ENCODE measurements around the gene SLC25A29.
"Not testable (repeated sequence)": the region's sequence is repeated elsewhere in the genome, so short reads cannot be mapped to it uniquely, and the experiment has no call there.

SLC25A29 gene

GRCh38 chr14:100313464-100314230, 7.4 kb upstream of the SLC25A29 start:
- no peak overlapping the region for H3K27ac ChIP-seq
- DNase-seq (ENCODE audit: low read depth, low spot score), result no peak

DNA sequence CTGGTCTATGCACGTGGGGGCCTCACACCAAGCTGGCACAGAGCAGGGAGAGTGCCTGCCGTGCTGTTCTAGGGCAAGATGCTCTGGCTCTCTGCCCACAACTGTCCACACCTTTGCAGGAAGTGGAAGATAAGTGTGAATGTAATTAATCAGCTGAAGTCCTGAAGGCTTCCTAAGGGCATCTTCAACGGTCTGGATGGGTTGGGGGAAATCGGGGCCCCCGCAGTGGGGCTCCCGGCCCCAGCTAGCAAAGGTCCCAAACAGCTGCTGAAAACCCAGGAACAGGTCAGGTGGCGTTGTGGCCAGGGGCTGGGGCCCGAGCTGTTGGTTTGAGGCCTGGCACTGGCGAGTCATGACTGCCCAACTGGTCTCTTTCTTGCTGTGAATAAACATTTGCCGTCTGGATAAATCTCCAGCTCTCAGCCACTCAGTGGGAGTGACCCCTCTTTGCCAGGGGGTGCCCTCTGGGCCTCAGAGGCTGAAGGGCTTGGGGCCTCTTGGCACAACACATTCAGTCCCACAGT, 6.7 kb upstream of the SLC25A29 start:
- no peak for DNase-seq (ENCODE audit: low read depth, low spot score)
- no peak overlapping the region for H3K27ac ChIP-seq

- not testable (repeated sequence) for H3K27ac ChIP-seq; DNase-seq (ENCODE audit: low read depth, low spot score)
These were observed 6.0 kb upstream of the SLC25A29 start for GRCh38 chr14:100312110-100312876.

GRCh38 chr14:100309028-100309737, 2.9 kb upstream of the SLC25A29 start:
- no peak for DNase-seq (ENCODE audit: low read depth, low spot score)
- no peak overlapping the region for H3K27ac ChIP-seq

DNA sequence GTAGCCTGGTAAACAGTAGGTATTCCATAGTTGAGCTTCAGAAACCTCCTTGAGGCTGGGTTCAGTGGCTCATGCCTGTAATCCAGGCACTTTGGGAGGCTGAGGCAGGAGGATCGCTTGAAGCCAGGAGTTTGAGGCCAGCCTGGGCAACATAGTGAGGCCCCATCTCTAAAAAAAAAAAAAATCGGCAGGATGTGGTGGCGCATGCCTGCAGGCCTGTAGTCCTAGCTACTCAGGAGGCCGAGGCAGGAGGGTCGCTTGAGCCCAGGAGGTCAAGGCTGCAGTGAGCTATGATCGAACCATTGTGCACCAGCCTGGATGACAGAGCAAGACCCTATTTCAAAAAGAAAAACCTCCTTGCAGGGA, 2.2 kb upstream of the SLC25A29 start:
- not testable (repeated sequence) for H3K27ac ChIP-seq; DNase-seq (ENCODE audit: low read depth, low spot score)

GRCh38 chr14:100307766-100308426, 1.7 kb upstream of the SLC25A29 start:
- no peak for DNase-seq (ENCODE audit: low read depth, low spot score)
- H3K27ac ChIP-seq, result no peak overlapping the region

DNA sequence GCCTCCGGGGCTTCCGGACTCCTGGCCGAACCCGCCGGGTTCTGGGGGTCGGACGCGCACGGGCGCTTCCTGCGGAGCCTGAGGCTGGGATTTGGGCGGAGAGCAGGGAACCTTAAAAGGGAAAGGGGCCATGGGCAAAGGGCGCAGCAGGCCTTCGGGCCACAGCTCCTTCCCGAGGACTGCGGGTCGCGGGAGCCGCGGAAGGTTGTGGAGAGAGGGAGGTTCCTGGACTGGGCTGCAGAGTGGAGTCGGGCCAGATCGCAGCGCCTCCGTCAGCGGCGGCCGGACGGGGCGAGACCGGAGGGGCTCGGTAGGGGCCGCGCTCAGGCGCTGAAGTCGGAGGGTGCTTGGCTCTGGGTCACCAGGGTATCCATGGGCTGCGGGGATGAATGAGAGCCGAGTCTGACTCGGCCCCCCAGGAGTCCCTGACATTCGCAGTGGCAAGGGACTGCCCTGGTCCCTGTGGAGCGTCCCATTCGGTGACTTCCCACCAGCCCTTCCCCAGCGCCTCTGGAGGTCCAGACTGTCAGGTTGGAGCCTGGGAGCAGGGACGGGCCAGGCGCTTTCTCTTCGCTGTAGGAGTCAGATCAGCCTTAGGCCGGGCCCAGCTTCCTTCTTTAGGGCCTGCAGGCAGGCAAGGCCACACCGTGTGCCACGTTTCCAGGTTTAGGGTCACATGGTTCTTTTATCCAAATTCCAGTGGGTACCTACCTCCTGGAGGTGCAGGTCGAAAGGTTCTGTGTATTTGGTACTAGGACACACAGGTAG, 938 bp upstream of the SLC25A29 start:
- no peak for DNase-seq (ENCODE audit: low read depth, low spot score)
- H3K27ac ChIP-seq, result no peak overlapping the region

DNA sequence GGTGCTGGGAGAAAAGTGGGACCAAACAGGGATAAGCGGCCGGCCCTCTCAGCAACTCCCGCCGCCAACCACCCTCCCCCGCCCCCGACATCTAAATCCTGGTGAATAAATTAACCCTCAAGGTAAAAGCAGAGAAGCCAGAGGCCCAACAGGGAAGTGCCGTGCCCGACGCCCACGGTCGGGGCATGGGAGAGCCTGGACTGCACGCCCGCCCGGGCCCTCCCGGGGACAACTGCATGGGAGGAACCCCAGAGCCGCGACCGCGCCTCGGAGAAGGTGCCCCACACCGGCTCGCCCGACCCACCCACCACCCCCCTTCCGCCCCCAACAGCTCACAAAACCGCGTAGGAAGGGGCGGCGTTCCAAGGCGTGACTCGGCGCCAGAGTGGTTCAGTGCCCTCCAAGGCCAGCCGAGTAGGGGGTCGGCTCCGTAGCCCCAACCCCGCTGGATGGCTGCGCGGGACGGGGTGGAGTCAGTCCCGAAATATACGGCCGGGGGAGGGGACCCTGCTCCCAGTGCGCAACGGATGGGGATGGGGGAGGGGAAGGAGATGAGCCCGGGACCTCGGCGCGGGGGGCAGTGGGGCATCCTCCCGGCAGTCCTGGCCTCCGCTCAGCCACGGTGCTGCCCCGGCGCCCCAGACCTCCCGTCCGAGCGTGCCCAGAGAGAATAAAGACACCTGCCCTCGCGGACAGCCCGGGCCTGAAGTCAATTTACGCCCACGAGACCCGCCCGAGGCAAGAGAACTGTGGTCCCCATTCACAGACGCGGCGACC, 732 bp downstream of the SLC25A29 start:
- no peak for DNase-seq (ENCODE audit: low read depth, low spot score)
- H3K27ac ChIP-seq, result peak overlapping the region; percentile 5

- no peak for DNase-seq (ENCODE audit: low read depth, low spot score)
- peak overlapping the region; percentile 5 for H3K27ac ChIP-seq
These were observed 1.4 kb downstream of the SLC25A29 start for GRCh38 chr14:100304825-100305323.

DNA sequence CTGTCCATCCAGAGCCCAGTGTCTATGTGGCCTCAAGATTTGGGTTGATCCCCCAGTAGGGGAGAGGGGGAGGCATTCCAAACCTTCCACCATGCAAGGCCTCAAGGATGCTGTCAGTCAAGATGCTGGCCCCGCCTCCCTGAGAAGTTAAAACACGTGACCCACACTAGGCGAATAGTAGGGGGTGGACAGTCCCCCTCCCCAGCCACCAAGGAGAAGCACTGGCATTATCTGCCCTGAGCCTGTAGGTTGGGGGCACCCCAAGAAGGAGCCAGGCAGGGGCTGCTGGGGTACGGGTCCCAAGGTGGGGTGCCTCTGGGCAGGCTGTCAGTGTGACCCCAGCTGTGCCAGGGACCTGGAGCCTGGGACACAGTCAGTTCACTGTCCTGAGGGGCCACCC, 2.3 kb downstream of the SLC25A29 start:
- H3K27ac ChIP-seq, result no peak overlapping the region
- no peak for DNase-seq (ENCODE audit: low read depth, low spot score)

- no peak overlapping the region for H3K27ac ChIP-seq
- DNase-seq (ENCODE audit: low read depth, low spot score), result no peak
These were observed 3.1 kb downstream of the SLC25A29 start for GRCh38 chr14:100303179-100303578.

GRCh38 chr14:100302616-100303015, 3.6 kb downstream of the SLC25A29 start:
- DNase-seq (ENCODE audit: low read depth, low spot score), result peak; percentile 33

GRCh38 chr14:100299238-100299560, 7.0 kb downstream of the SLC25A29 start:
- no peak for DNase-seq (ENCODE audit: low read depth, low spot score)

More at GRCh38 chr14:100302616-100303015, 3.6 kb downstream of the SLC25A29 start:
- H3K27ac ChIP-seq, result no peak overlapping the region

DNA sequence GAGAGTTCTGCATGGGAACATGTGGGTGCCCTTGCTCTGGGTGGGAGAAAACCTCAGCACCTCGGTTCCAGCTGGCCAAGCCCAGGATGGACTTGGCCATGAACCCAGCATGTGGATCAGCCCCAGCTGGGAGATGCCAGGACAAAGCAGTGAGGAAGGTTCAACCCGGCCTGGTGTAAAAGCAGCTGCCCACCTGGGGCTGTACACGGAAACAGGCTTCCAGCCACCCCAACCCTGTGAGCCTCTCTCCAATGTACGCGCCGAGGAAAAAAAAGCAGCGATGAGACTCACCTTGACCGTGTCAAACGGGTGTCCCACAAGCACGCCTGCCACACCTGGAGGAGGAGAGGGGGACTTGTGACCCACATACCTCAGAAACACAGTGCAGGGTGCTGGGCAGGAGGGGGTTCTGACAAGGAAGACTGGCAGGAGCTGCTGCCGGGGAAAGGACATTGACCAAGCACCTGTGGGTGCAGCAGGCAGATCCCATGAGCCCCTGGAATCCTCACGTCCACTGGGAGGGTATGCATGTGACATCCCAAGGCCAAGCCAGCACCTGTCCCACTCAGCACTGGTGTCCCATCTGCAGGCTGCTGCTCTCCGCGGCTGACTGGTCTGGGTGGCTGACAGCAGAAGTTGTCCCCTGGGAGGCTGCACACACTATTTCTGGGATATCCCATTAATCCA, 7.5 kb downstream of the SLC25A29 start:
- DNase-seq (ENCODE audit: low read depth, low spot score), result no peak
- no peak overlapping the region for H3K27ac ChIP-seq

More at GRCh38 chr14:100299238-100299560, 7.0 kb downstream of the SLC25A29 start:
- no peak overlapping the region for H3K27ac ChIP-seq

GRCh38 chr14:100297320-100298300, 8.6 kb downstream of the SLC25A29 start:
- DNase-seq (ENCODE audit: low read depth, low spot score), result no peak
- H3K27ac ChIP-seq, result no peak overlapping the region

DNA sequence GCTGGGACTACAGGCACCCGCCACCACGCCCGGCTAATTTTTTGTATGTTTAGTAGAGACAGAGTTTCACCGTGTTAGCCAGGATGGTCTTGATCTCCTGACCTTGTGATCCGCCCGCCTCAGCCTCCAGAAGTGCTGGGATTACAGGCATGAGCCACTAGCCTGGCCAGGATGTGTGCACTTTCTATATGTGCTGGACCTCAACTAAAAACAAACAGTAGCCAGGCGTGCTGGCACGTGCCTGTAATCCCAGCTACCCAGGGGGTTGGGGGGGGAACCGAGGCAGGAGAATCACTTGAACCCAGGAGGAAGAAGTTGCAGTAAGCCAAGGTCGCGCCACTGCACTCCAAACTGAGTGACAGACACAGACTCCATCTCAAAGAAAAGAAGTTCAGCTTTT, 9.5 kb downstream of the SLC25A29 start:
- DNase-seq (ENCODE audit: low read depth, low spot score); H3K27ac ChIP-seq: not testable (repeated sequence)

GRCh38 chr14:100296106-100296651, 10.1 kb downstream of the SLC25A29 start:
- H3K27ac ChIP-seq, result no peak overlapping the region
- no peak for DNase-seq (ENCODE audit: low read depth, low spot score)
